ENCODE data around the gene GLMP. TPM values are rescaled to one million over a fixed set of nuclear protein-coding genes. Genes with fewer than 3 reads are reported as not detected.

The GLMP gene
- total RNA-seq, 1 donor from 2014 or later, result 97.2 TPM

DNA sequence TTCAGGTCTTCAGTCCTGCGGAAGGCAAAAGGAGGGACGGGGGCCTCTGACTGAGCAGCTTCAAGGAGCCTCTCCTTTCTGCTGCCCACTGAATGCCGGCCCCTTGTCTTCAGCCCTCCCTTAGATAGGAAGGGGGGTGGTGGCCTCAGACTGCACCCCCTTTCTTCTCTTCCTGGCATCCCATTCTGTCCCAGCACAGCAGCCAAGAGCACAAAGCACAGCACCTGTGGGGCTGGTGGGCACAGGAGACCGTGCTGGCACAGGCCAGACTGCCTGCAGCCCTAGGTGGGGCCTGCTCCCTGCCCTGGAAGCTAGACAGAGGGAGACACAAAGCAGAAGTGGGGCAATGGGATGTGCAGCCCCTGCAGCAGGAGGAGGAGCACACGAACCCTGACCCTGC is 45.9 kb downstream of the GLMP start:
- no peak for DNase-seq (ENCODE audit: low spot score)
- H3K36me3 Mint-ChIP-seq (ENCODE audit: low read depth, unreplicated experiment), result peaks cover 25% of the 10 kb centered on the region
- no peak overlapping the region for H3K27ac Mint-ChIP-seq (ENCODE audit: unreplicated experiment)
- H3K4me3 Mint-ChIP-seq (ENCODE audit: unreplicated experiment), result no peak overlapping the region
- H3K9me3 Mint-ChIP-seq (ENCODE audit: unreplicated experiment), result no peaks in the 10 kb centered on the region
- peaks cover 7% of the 10 kb centered on the region for H3K27me3 Mint-ChIP-seq (ENCODE audit: unreplicated experiment)
- H3K4me1 Mint-ChIP-seq (ENCODE audit: unreplicated experiment), result peaks cover 38% of the 10 kb centered on the region
- TF ChIP-seq, protein P1, sequence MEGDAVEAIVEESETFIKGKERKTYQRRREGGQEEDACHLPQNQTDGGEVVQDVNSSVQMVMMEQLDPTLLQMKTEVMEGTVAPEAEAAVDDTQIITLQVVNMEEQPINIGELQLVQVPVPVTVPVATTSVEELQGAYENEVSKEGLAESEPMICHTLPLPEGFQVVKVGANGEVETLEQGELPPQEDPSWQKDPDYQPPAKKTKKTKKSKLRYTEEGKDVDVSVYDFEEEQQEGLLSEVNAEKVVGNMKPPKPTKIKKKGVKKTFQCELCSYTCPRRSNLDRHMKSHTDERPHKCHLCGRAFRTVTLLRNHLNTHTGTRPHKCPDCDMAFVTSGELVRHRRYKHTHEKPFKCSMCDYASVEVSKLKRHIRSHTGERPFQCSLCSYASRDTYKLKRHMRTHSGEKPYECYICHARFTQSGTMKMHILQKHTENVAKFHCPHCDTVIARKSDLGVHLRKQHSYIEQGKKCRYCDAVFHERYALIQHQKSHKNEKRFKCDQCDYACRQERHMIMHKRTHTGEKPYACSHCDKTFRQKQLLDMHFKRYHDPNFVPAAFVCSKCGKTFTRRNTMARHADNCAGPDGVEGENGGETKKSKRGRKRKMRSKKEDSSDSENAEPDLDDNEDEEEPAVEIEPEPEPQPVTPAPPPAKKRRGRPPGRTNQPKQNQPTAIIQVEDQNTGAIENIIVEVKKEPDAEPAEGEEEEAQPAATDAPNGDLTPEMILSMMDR (IDR thresholded peaks at IDR 0.05; ENCODE audit: unreplicated experiment), result no peak

DNA sequence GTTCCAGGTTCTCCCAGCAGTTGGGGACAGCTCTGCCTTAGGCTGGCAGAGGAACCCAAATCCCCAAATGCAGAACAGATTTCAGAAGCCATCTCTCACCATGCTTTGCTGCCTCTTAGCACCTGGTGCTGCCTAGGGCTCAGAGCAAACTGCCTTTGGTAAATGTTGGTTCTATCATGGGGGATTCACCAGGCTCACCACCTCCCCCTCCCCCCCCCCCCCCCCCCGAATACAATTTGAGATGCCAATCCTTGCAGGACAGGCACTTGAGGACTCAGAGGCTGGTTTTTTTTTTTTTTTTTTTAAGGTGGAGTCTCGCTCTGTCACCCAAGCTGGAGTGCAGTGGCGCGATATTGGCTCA is 47.2 kb downstream of the GLMP start:
- Mint-ChIP-seq H3K9me3 (ENCODE audit: unreplicated experiment) (no peaks in the 10 kb centered on the region), H3K27ac (ENCODE audit: unreplicated experiment) (no peak overlapping the region), H3K4me3 (ENCODE audit: unreplicated experiment) (no peak overlapping the region), H3K27me3 (ENCODE audit: unreplicated experiment) (peaks cover 6% of the 10 kb centered on the region), H3K4me1 (ENCODE audit: unreplicated experiment) (peaks cover 36% of the 10 kb centered on the region), H3K36me3 (ENCODE audit: low read depth, unreplicated experiment) (peaks cover 18% of the 10 kb centered on the region)
- TF ChIP-seq, protein P1 (IDR thresholded peaks at IDR 0.05; ENCODE audit: unreplicated experiment), result no peak
- DNase-seq (ENCODE audit: low spot score), result no peak

DNA sequence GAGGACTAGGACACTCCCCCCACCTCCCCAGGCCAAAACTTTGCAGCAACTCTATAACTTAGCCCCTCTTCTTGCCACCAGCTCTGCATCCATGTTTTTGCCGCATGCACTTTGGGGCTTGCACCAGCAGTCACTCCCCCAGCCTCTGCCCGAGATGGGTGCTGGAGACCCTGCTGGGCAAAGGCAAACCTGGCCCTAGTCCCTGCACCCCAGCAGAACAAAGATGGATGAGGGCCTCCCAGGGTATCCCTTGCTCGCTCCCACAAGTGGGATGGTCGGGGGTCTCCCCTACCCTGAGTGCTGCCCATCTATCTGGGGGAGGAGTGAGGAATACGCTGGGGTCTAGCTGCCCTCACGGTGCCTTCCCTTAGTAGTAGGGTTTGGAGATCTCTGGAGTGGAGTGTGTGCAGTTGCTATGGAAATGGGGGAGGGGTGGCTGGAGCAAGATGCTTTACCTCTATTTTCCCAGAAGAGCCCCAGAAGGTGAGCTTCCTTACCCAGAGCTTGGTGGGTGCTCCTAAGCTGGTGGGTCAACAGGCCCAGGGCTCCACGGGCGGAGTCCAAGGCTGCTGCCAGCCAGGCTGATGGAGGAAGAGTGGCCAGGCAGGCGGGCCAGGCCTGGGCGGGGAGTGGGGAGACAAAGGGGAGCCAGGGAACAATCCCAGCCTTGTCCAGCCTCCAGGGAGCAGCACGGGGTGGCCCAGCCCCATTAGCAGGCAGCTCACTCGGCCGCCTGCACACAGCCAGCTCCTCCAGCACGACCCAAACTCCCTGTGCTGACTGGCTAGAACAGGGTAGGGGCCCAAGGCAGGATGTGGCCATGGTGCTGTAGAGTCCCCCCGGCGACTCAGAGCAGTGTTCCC is 47.8 kb downstream of the GLMP start, which contains the start of gene PAQR6:
Gene PAQR6, minus strand, starts transcription at position 597 of the 863 bp plus-strand sequence. CDS start 1,325 bp downstream, outside the sequence.
- no peak for DNase-seq (ENCODE audit: low spot score)
- TF ChIP-seq, protein P1 (IDR thresholded peaks at IDR 0.05; ENCODE audit: unreplicated experiment), result no peak

DNA sequence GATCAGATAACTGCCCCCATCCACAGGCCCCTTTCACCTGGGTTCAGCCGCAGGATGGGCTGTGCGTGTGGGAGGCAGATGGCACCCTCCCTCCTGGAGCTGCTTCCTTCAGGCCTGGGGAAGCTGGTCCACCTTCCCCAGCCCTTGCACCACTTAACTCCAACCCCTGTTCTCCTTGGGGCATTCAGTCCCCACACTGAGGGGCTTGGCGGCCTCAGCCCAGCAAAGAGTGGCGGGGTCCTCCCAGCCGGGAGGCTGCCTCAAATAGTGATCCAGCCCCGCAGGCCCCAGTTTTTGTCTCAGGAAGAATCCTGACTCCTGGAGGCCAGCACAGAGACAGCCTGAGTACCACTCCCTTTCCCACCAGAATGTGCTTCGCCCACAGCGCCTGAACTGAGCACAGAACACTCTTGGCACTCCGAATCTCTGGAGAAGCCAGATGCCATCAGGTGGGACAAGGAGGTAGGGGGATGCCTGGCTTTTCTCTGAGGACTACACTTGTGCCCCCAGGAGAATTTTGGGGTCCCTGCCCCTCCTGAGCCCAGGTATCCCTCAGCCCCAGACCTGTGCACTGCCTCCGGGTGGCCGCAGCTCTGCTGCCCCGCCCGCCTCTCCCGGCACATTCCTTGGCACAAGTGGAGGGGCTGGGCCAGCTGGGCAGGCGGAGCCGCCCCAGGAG is 48.6 kb downstream of the GLMP start:
- Mint-ChIP-seq H3K27ac (ENCODE audit: unreplicated experiment) (no peak overlapping the region), H3K4me1 (ENCODE audit: unreplicated experiment) (peaks cover 27% of the 10 kb centered on the region), H3K27me3 (ENCODE audit: unreplicated experiment) (peaks cover 7% of the 10 kb centered on the region), H3K4me3 (ENCODE audit: unreplicated experiment) (no peak overlapping the region), H3K36me3 (ENCODE audit: low read depth, unreplicated experiment) (peaks cover 9% of the 10 kb centered on the region), H3K9me3 (ENCODE audit: unreplicated experiment) (no peaks in the 10 kb centered on the region)
- TF ChIP-seq, protein P1 (IDR thresholded peaks at IDR 0.05; ENCODE audit: unreplicated experiment), result no peak
- DNase-seq (ENCODE audit: low spot score), result no peak

More for the DNA sequence above, 47.8 kb downstream of the GLMP start, which contains the start of gene PAQR6:
- Mint-ChIP-seq H3K27me3 (ENCODE audit: unreplicated experiment) (peaks cover 7% of the 10 kb centered on the region), H3K4me1 (ENCODE audit: unreplicated experiment) (peaks cover 34% of the 10 kb centered on the region), H3K27ac (ENCODE audit: unreplicated experiment) (no peak within 1 kb of the TSS), H3K9me3 (ENCODE audit: unreplicated experiment) (no peaks in the 10 kb centered on the region), H3K4me3 (ENCODE audit: unreplicated experiment) (no peak within 1 kb of the TSS), H3K36me3 (ENCODE audit: low read depth, unreplicated experiment) (peaks cover 12% of the 10 kb centered on the region)

All from endothelial cell (in vitro differentiated cells).